ENCODE measurements around the gene LAMTOR4.
A peak's percentile ranks its signal among the peaks of the same experiment; 100 is the strongest.
"Not testable (repeated sequence)": the region's sequence is repeated elsewhere in the genome, so short reads cannot be mapped to it uniquely, and the experiment has no call there.

LAMTOR4 gene

DNA sequence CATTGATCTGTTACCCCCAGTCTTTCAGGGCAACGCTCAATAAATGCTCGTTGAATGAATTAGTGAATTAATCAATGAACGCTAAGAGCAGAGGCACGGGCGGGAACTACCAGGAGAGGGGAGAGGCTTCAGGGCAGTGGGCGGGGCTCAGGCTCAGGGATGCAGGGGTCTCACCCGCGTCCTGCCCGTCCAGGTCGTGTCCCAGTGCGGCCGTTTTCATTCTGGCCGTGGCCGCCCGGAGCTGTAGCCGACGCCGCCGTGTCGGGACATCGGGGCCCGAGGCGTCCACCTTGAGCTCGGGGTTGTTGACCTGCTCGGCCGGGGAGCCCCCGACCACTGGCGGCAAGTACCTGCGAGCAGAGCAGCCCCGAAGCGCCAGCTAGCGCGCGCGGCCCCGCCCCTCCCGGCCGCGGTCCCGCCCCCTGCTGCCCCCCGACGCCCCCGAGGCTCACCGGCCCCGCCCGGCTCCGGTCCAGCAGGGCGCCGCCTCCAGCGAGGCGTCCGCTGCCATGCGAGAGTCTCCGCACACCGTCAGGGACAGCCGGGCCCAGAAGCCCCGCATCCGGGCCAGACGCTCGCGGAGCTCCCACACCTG is 22.5 kb downstream of the LAMTOR4 start:
- no peak for DNase-seq (ENCODE audit: low read depth)

GRCh38 chr7:100171840-100172239 is 23.1 kb downstream of the LAMTOR4 start:
- no peak for DNase-seq (ENCODE audit: low read depth)

DNA sequence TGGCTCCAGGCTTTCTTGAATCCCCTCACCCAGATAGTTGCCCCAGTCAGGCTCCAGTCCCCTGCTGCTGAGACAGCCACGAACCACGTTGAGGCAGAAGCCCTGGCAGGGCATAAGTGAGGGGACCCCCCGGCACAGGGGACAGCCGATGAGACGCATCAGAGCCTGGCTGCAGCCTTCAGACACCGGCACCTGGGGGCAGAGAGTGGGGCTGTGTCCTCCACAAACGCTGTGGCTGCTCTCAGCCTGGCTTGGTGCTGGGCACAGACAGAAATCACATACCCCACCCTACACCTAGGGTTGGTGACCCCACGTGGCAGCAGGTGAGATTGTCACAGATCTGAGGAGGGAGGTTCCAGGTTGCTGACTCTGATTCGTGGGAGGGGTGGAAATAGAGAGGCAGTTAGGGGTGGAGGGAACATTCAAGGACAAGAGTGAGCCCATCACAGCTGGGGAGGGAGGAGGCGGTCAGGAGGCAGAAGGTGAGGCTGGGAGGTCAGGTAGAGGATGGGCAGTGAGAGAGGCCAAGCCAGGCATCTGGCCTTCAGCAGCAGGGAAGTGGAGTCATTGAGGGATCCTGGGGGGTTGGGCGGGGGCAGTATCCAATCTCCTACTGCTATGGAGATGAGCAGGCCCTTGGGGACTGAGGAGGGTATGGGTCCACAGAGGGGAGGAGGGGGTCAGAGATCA is 25.2 kb downstream of the LAMTOR4 start:
- no peak for DNase-seq (ENCODE audit: low read depth)

DNA sequence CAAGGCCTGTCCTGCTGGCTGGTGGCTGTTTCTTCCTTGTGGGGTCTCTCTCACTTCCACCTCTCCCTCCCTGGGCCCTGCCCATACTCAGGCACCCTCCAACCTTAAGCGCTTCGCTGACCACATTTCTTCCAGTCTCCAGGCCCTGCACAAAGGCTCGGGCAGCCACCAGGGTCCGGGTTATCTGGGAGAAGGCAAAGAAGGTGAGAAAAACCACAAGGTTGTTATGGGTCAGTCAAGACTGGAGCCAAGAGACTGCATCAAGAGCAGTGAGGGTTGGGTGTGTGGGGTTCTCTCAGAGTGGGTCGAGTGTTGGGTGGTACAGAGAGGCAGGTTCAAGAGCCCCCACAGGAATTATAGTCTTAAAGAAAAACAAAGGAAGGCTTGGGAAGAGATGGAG is 25.9 kb downstream of the LAMTOR4 start:
- DNase-seq (ENCODE audit: low read depth), result no peak

GRCh38 chr7:100175296-100175935 is 26.7 kb downstream of the LAMTOR4 start:
- no peak for DNase-seq (ENCODE audit: low read depth)

DNA sequence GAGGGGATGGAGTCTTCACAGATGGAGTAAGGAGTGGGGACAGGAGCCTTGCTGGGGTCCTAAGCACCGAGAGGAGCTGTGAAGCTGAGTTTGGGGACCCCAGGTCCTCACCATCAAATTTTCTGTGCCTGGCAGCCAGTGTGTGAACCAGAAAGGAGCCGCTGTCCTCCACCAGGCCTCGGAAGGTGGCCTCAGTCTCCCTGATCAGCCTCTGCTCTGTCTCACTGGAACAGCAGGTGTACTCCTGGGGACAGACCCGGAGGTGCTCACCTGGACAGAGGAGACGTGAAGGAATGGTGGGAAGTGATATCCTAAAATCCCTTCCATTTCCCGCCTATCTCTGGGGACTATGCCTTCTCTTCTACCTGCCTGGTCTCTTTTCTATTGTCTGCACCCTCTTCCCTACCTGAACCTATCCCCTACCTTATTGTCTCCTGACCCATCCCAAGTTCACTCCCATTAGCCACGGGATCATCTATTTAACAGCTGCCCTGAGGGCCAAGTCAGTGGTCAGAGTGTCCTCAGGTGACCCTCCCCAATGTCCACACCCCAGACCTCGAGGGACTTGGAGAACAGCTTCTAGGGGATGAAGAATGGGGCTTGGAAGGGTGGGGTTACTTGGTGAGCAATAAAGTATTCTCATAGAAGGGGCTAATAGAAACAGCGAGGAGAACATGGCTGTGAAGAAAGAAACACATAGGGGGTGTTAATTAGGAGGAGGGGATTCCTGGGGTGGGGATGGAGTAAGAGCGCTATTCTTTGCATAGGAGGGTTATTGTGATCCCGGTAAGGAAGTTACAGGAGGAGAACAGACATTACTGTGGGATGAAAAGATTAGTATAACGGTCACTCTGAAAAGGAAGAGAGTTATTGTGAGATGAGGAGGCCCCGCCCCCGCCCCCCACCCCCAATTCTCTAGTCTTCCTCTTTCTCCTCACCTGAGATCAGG is 27.7 kb downstream of the LAMTOR4 start:
- DNase-seq (ENCODE audit: low read depth), result no peak

DNA sequence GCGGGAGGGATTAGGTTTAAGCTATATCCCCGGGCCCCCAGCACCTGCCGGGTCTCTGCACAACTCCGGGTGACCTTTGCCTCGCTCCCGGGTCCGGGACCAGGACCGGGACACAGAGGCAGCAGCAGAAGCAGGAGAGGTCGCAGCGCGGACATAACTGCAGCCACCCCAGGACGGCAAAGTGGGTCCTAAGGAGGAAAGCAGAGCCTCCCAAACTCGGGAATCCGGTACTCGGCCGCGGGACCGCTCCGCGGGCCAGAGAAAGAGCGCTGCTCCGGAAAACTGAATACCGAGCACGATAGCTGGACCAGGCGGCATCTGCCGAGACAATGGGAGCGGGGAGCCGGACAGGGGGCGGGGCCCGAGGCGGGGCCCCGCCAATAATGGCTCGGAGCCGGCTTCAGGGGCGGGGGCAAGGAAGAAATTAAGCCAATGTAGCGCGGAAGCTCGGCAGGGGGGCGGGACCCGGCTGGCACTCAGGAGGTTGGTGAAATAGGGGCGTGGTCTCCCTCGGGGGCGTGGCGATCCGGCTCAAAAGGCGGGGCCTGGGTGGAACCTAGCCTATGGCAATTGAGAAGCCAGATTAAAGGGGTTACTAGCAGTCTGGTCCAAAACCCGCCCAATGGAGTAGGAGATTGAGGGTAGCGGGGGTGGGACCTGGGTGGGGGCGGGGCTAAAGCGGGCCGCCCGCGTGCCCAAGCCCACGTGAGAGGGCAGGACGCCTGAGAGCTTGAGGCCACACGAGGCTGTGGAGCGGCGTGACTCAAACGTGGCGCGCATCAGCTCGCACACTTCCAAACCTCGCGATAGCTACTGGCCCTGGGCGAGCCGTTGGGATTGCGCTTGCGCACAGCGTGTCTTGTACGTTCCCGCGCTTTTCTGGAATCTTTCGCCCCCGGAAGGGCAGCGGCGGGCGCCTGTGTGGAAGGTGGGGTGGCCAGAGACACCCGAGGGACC is 28.6 kb downstream of the LAMTOR4 start, which contains the start of the genes GPC2 and STAG3:
Gene GPC2, minus strand, starts transcription at position 337 of the 957 bp plus-strand sequence. Its CDS starts 182 bp downstream, at position 155.
Gene STAG3, plus strand, starts transcription at position 874 of the 957 bp plus-strand sequence. CDS start 2,639 bp downstream, outside the sequence.
- DNase-seq (ENCODE audit: low read depth), result peak; percentile 91

- DNase-seq (ENCODE audit: low read depth), result not testable (repeated sequence)
Measured at GRCh38 chr7:100180084-100180483, 31.4 kb downstream of the LAMTOR4 start.

DNA sequence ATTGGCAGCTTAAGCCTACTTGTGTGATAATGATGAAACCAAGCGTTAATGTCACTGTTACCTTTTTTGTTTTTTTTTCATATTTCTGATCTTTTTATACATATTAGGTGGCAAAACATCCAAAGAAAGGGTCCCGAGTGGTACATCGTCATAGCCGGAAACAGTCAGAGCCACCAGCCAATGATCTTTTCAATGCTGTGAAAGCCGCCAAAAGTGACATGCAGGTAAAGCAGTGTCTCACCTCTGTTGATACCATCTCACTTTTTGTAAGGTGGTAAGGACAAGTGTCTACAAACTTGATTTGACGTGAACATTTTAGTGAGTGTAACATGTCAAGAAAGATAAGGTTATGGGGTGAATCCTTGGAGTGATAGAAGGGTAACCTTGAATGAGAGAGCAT is 33.9 kb downstream of the LAMTOR4 start:
- not testable (repeated sequence) for DNase-seq (ENCODE audit: low read depth)

GRCh38 chr7:100183090-100183489 is 34.4 kb downstream of the LAMTOR4 start:
- not testable (repeated sequence) for DNase-seq (ENCODE audit: low read depth)

- DNase-seq (ENCODE audit: low read depth), result no peak
Measured at GRCh38 chr7:100185726-100186125, 37.0 kb downstream of the LAMTOR4 start.

GRCh38 chr7:100189061-100189460 is 40.3 kb downstream of the LAMTOR4 start:
- no peak for DNase-seq (ENCODE audit: low read depth)

GRCh38 chr7:100190048-100190711 is 41.5 kb downstream of the LAMTOR4 start:
- no peak for DNase-seq (ENCODE audit: low read depth)

GRCh38 chr7:100191775-100192174 is 43.1 kb downstream of the LAMTOR4 start:
- DNase-seq (ENCODE audit: low read depth), result no peak

DNA sequence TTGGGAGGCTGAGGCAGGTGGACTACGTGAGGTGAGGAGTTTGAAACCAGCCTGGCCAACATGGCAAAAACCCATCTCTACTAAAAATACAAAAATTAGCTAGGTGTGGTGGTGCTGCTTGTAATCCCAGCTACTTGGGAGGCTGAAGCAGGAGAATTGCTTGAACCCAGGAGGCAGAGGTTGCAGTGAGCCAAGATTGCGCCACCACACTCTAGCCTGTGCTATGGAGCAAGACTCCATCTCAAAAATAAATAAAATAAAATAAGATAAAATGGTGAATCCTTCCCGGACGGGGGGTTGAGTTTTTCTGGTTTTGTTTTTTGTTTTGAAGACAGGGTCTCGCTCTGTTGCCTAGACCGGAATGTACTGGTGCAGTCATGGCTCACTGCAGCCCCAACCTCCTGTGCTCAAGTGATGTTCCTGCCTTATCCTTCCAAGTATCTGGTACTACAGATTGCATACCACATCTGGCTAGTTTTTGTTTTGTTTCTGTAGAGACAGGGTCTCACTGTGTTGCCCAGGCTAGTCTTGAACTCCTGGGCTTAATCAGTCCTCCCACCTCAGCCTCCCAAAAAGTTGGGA is 43.7 kb downstream of the LAMTOR4 start:
- DNase-seq (ENCODE audit: low read depth), result not testable (repeated sequence)

GRCh38 chr7:100192969-100193368 is 44.3 kb downstream of the LAMTOR4 start:
- DNase-seq (ENCODE audit: low read depth), result no peak

DNA sequence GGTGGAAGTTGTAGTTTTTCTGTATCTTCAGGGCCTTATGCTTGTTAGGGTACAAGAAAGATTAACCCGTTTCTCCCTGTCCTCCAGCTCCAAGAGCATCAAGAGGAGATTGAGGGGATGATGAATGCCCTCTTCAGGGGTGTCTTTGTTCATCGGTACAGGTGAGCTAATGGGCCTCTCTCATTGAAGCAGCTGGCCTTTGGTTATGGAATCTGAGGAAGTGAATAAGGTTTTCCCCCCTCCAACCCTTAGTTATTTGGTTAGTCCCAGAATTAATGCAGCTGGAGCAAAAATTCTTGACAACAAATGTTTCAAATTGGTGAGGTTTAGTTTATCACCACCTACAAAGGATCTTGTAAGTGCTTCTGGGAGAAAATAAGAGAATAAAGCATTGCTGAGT is 46.5 kb downstream of the LAMTOR4 start:
- no peak for DNase-seq (ENCODE audit: low read depth)

DNA sequence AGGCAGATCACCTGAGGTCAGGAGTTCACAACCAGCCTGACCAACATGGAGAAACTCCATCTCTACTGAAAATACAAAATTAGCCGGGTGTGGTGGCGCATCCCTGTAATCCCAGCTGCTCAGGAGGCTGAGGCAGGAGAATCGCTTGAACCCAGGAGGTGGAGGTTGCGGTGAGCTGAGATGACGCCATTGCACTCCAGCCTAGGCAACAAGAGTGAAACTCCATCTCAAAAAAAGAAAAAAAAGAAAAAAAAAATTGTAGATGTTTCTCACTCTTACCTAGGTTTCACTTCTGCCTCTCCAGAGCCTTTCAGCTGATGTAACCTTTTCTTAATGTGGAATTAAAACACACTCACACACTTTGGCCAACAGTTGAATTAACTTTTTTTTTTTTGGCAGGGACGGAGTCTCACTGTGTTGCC is 47.2 kb downstream of the LAMTOR4 start:
- DNase-seq (ENCODE audit: low read depth), result not testable (repeated sequence)

DNA sequence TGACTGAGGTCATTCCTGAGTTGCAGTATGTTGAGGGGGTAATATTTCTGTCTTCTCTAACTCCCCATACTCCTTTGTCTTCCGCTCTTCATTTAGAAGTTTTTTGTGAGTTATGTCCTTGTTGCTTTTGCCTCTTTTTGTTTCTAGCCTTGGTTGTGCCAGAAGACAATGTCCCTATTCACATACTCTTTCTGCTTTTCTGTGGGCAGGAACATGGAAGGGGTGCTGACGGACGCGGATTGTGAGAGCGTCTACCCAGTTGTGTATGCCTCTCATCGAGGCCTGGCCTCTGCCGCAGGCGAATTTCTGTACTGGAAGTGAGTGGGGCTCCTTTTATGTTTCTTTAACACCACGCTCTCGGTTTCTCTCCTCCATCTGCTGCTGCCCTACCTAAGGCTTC is 49.5 kb downstream of the LAMTOR4 start:
- DNase-seq (ENCODE audit: low read depth), result no peak

DNA sequence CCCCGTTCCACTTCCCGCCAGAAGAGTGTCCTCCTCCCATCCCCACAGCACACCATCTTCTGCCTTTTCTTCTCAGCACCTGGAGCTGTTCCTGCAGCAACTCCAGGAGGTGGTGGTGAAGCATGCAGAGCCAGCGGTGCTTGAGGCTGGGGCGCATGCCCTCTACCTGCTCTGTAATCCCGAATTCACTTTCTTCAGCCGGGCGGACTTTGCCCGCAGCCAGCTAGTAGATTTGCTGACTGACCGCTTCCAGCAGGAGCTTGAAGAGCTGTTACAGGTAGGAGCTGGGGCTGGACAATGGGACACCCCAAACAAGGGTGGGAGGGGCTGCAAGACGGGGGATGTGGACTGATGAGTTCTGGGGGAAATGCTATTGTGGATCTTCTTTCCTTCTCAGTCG is 52.0 kb downstream of the LAMTOR4 start:
- DNase-seq (ENCODE audit: low read depth), result no peak

All from stimulated activated CD8-positive, alpha-beta memory T cell treated with anti-CD3 and anti-CD28 coated beads, Interleukin-12 subunit alpha, Interleukin-12 subunit beta, amount 100 ng/mL, for 1 hour (primary cell).